GM13977 (cell line): ENCODE results near the gene CFAP157.

Source experiments
- DNase-seq: peaks from one replicate; pipeline ENCODE4 v3.0.0; 2012; ENCODE audit warnings: low spot score
- in situ Hi-C: fragments of 300-500 bp; cut with MboI; formaldehyde crosslinking; loops from one replicate; pipeline ENCODE4 v1.12.0; 2022; ENCODE audit warnings: low sequenced_read_pairs, low pct_unique_long_range_greater_than_20kb, mixed read lengths, inconsistent platforms; ENCODE audit not compliant: unreplicated experiment
- TF ChIP-seq, protein P1 (sequence below): IDR thresholded peaks from 2 replicates; pipeline ENCODE4 v1.5.1; 2012; ENCODE audit warnings: mild to moderate bottlenecking, control low read depth; ENCODE audit not compliant: insufficient read depth; ENCODE audit errors: extremely low read depth, missing control alignments

Gene CFAP157

DNA sequence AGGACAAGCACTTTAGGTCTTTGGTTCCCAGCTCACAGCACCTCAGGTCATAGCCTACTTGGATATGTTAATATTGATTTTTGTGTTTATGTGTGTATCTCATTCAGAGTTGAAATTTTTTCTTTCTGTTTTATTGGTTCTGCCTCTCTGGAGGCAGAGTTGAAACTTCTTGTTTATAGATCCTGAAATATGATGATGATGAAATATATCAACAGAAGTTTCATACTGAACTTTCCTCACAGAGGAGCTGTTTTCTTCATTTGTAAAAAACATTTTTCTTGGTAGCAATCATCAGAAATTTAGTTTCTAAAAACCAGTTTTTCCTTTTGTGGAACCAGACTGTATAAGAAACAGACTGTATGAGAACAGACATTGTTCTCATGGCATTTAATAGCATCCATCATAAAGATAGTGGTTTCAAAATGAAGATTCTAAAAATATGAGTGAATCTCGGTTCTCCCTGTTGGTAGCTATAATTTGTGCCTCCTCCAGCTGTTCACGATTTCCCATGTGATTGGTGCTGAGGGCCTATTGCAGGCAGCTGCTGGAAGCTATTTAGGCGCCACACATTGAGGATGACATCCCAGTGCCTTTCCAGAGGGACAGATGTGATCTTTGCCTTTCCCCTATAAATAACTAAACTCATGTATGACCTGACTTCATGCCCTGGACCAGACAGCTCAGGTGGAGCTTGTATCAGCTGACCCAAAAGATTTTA is 39.5 kb upstream of the CFAP157 start:
- no peak for DNase-seq
- in situ Hi-C loops, result no loop called here

DNA sequence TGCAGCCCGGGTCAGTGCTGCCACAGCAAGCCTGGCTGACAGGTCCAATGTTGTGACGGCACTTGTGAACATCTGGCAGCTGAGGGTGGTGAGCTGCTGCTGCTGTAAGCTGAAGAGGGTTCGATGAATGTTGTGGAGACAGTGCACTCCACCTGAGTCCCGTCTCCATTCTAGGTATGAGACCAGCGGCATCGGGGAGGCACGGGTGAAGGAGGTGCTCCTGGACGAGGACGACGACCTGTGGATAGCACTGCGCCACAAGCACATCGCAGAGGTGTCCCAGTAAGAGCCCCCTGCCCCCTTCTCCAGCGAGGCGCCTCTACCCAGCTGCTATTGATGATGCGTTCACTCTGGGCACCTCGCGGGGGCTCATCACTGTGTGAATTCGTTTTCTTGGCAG is 38.9 kb upstream of the CFAP157 start:
- in situ Hi-C loops, result no loop called here
- TF ChIP-seq, protein P1, sequence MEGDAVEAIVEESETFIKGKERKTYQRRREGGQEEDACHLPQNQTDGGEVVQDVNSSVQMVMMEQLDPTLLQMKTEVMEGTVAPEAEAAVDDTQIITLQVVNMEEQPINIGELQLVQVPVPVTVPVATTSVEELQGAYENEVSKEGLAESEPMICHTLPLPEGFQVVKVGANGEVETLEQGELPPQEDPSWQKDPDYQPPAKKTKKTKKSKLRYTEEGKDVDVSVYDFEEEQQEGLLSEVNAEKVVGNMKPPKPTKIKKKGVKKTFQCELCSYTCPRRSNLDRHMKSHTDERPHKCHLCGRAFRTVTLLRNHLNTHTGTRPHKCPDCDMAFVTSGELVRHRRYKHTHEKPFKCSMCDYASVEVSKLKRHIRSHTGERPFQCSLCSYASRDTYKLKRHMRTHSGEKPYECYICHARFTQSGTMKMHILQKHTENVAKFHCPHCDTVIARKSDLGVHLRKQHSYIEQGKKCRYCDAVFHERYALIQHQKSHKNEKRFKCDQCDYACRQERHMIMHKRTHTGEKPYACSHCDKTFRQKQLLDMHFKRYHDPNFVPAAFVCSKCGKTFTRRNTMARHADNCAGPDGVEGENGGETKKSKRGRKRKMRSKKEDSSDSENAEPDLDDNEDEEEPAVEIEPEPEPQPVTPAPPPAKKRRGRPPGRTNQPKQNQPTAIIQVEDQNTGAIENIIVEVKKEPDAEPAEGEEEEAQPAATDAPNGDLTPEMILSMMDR, result no peak
- no peak for DNase-seq

More for the DNA sequence above, 39.5 kb upstream of the CFAP157 start:
- TF ChIP-seq, protein P1, result no peak

DNA sequence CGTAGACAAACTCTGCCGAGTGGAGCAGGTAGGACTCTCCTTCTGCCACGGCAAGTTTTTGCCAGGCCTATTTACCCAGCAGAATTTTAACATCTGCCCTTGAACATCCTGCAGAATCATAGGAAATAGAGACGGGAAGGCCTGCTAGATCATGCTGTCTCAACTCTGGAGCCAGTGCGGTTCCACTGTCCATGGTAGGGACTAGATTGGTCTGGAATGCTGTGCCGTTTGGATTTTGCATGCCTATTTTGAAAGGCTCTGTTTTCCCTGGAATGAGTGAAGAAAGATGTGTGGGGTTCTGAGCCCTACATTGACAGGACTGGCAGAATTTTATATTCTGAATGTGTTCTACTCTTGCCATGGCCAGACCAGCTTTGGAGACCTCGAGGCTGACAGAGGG is 33.6 kb upstream of the CFAP157 start:
- TF ChIP-seq, protein P1, result no peak
- in situ Hi-C loops, result no loop called here
- no peak for DNase-seq

DNA sequence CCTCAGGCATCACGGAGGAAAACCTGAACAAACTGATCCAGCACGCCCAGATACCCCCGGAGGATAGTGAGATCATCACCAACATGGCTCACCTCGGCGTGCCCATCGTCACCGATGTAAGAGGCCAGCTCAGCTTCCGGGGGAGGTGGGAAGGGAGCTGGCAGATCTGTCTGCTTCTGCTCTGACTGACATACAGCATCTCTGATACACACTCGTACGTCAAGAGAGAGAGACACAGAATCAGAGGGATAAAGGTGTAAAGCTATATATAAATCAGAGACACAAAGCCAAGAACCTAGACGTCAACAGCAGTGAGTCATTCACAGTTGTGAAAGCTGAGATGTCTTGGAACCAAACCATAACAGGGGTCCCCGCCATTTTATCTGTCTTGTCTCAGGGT is 30.1 kb upstream of the CFAP157 start:
- in situ Hi-C loops, result no loop called here
- TF ChIP-seq, protein P1, result no peak
- DNase-seq, result no peak

DNA sequence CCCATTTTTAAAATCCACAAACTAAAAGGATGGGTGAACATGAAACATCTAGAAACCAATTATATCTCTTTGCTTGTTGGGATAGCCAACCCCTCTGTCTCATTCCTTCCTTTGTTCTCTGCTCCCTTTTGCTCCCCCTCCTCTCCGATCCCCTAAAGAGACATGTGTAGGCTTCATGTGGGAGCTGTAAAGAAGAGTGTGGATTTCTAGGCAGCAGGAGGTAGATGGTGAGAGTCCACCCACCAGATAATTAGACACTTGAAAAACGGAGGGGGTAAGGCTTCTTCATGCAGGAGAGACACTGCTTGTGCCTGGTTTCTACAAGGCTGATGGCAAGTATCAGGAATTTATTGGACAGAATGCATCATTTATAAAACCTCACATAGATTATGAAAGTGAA is 27.3 kb upstream of the CFAP157 start:
- in situ Hi-C loops, result no loop called here
- no peak for DNase-seq
- TF ChIP-seq, protein P1, result no peak

DNA sequence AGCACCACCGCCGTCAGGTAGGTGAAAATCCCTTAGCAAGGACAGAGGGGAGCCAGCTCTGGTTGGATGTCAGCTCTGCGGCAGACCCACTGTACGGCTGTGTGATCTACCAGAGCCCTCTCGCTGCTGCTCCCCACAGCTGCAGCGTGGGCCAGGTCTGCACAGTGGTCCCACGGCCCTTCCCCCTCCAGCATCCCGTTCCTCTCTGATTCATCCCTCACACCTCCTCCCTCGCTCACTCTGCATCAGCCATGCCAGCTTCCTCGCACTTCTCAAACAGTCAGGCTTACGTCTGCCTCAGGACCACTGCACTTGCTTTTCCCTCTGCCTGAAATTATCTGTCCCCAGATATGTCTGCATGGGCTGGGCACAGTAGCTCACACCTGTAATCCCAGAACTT is 26.6 kb upstream of the CFAP157 start:
- no peak for DNase-seq
- TF ChIP-seq, protein P1, result no peak
- in situ Hi-C loops, result no loop called here

DNA sequence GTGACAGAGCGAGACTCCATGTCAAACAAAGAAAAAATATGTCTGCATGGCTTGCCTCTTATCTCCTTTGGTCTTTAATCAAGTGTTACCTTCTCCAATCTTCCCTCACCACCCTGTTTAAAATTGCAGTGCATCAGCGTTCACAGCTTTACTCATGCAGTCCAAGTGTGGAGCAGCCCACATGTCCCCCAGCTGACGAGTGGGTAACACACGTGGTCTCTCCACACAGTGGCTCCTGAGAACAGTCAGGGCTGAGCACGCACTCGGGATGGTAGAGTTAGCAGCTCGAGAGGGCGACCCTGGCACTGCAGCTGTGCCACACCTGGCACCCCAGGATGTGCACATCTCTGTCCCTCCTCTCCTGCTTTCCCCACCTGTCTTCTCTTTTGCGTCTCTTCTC is 25.9 kb upstream of the CFAP157 start:
- TF ChIP-seq, protein P1, result no peak
- DNase-seq, result no peak
- in situ Hi-C loops, result no loop called here
